Cardiac septum (tissue), 1 donor: ENCODE measurements around the gene TIE1. TPM values are rescaled to one million over a fixed set of nuclear protein-coding genes. Genes with fewer than 3 reads are reported as not detected.
A peak's percentile ranks its signal among the peaks of the same experiment; 100 is the strongest.

Experiments
- DNase-seq: peaks from one replicate; pipeline ENCODE4 v3.0.0-alpha.2; 2020; ENCODE audit warnings: low spot score
- intact Hi-C: fragments of 100-400 bp; cut with DNase I; formaldehyde crosslinking; loops from one replicate; pipeline ENCODE4 v1.14.0; 2022
- long read RNA-seq: library from polyadenylated mRNA; unstranded; transcript quantifications from one replicate; pipeline ENCODE4 v2.0.0, GENCODE V29; 2021
- total RNA-seq: library from RNA; stranded (reverse); fragmentation: NEBNext Ultra II Directional; extraction: Animal tissue kit (Norgen Biotek cat#: 25700); gene quantifications from one replicate; pipeline ENCODE4 v1.2.1, GENCODE V29; 2021
- donor health status: DM: no; HTN: no; CAD: no.

TIE1 gene
- total RNA-seq = 27.7 TPM
- long read RNA-seq, transcript TIE1-201 (23 exons, 3,882 nt) = major isoform, 8 of 41 reads
- long read RNA-seq, partial matches to known transcripts = 23 of 41 reads
- long read RNA-seq, other reads (novel, unspliced or antisense) = 10 of 41 reads

DNA sequence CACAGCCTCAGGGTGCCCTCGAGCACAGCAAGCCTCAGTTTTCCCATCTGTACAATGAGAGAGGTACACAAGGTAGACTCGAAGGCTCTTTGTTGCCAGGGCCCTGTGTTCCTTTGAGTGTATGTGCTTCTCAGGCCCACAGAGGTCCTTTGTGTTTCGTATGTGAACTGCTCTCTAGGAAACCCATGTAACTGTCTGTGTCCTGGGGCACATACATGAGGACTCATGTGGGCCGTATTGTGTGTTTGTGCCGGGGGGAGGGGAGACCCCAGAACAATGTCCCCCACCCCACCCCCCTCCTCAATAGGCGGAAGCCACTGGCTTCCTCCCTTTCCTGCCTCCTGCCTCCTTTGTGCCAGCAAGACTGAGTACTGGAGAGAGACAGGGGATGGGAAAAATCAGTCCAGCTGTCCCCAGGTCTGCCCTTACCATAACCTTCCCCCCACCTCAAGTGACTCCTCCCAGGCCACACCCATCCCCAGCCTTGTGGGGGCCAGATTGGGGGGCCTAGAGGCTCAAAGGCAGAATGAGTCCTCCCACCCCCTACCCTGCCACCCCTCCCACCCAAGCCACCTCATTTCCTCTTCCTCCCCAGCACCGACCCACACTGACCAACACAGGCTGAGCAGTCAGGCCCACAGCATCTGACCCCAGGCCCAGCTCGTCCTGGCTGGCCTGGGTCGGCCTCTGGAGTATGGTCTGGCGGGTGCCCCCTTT, at the start of gene TIE1:
TIE1 (plus strand) TSS at position 605 of the 717 bp plus-strand sequence; CDS start at position 695, 90 bp downstream.
- DNase-seq = peak; percentile 82
- intact Hi-C loops = loop anchor here (5.0 kb wide), 1 partner anchor 63 kb away; no protein-coding TSS in a partner anchor

- intact Hi-C loops = no loop called here
- DNase-seq = no peak
These were observed 49.8 kb upstream of the TIE1 start for GRCh38 chr1:43251024-43251423.

- intact Hi-C loops = no loop called here
- DNase-seq = no peak
These were observed 48.6 kb upstream of the TIE1 start for GRCh38 chr1:43252225-43252624.

GRCh38 chr1:43253173-43253572, 47.6 kb upstream of the TIE1 start:
- no peak for DNase-seq
- intact Hi-C loops = no loop called here

DNA sequence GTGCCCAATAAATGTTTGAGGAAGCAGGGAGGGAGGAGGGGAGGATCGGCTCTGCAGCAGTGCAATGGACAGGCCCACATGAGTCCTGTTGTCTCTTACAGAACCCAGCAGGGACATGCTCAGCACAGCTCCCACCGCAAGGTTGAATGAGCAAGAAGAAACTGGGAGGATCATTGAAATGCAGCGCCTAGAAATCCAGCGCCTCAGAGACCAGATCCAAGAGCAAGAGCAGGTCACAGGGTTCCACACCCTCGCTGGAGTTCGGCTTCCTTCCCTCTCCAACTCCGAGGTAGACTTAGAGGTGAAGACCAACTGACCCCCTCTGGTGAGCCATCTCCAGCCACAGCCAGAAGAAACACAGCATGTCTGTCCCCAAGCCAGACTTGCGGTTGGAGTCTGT, 46.9 kb upstream of the TIE1 start:
- no peak for DNase-seq
- intact Hi-C loops = no loop called here

GRCh38 chr1:43255438-43256210, 45.2 kb upstream of the TIE1 start:
- intact Hi-C loops = no loop called here

DNA sequence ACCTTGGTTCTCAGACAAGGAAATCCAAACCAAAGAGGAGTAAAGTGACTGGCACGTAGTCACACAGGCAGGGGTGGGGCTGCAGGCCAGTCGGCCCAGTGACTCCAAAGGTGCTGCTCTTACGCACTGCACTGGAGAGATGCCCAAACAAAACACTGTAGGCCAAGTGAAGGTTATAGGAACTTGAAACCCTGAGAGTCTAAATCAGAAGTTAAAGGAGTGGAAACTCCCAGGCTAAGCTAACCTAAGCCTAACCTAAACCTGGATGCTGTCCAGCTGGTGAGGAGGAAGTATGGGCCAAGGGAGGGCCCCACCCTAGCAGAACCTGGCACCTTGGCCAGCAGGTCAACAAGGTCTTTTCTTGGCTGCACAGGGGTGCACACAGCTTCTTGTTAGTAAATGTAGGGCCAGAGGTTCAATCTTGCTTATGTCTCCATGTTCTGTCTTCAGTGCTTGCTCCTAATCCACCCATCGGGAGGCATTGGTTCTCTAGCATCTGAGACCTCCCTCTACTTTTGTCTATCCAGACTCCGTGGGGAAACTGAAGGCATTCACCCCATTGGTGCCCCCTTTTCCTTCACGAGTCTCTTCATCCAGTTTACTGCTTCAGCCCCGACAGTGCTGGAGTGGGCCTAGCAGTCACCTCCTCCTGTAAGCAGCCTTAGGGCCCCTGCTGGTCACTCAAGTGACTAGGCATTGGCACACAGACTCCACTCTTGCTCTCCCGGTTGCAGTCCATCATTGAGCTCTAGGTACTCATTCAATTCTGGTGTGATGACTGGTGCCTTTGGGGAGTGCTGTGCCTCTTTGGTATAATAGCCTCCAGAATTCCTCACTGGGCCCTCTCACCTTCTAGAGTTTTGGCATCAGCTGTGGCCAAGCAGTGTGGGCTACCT, 43.9 kb upstream of the TIE1 start:
- no peak for DNase-seq
- intact Hi-C loops = no loop called here

More at GRCh38 chr1:43255438-43256210, 45.2 kb upstream of the TIE1 start:
- peak; percentile 70 for DNase-seq

DNA sequence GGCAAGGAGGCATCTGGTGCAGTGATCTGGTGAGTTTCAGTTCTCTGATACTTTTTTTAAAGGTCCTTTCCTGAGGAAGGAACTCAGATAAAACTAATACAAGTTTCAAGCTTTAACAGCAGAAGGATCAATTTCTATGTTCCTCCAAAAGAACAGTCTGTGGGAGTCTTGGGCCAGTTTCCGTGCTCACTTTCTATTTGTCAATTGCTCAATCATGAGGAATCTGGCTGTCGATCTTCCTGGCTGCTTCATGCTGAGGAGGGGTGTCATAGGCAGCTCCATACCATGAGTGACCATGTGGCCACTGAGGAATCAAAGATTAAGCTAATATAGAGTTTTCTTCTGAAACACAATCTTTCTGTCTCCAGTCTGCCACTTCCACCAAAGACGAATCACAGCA, 42.4 kb upstream of the TIE1 start:
- intact Hi-C loops = no loop called here
- DNase-seq = no peak

- no peak for DNase-seq
- intact Hi-C loops = no loop called here
These were observed 35.4 kb upstream of the TIE1 start for GRCh38 chr1:43265431-43265830.

- intact Hi-C loops = no loop called here
- no peak for DNase-seq
These were observed 33.9 kb upstream of the TIE1 start for GRCh38 chr1:43266881-43267280.

DNA sequence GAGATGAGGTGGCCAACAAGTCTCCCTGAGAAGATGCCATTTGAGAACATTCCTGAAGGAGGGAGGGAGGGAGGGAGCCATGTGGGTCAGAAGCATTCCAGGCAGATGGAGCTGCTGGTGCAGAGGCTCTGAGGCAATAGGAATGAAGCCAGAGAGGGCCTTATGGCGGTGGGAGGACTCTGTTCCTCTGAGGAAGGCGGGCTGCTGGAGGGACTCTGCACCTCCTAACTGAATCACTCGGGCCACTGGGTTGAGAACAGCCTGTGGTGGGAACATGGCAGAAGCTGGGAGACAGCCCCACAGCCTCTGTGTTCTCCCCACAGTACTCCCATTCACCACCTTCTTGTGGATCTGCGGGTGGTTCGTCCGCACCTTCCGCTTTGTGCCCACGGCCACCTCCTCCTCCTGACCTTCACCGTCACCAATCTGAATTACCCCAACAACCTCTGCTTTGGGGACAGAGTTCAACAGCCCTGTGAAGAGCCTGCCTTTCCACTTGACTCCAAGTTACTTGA, 33.4 kb upstream of the TIE1 start:
- intact Hi-C loops = no loop called here
- DNase-seq = no peak

- intact Hi-C loops = no loop called here
- DNase-seq = peak; percentile 41
These were observed 32.9 kb upstream of the TIE1 start for GRCh38 chr1:43267818-43268425.

- peak; percentile 49 for DNase-seq
- intact Hi-C loops = no loop called here
These were observed 31.0 kb upstream of the TIE1 start, which contains the start of gene TMEM125 for GRCh38 chr1:43269627-43270375. Gene TMEM125, plus strand, starts transcription at chr1:43269983. Its CDS starts 2,740 bp downstream, at chr1:43272723.

GRCh38 chr1:43270421-43271095, 30.2 kb upstream of the TIE1 start:
- intact Hi-C loops = no loop called here
- peak; percentile 72 for DNase-seq

GRCh38 chr1:43271186-43272118, 29.3 kb upstream of the TIE1 start:
- DNase-seq = peak; percentile 57
- intact Hi-C loops = no loop called here

- intact Hi-C loops = no loop called here
- DNase-seq = peak; percentile 60
These were observed 28.6 kb upstream of the TIE1 start for GRCh38 chr1:43272161-43272560.
